ENCODE data around the gene NQO2. TPM values are rescaled to one million over a fixed set of nuclear protein-coding genes. Genes with fewer than 3 reads are reported as not detected.
"Not testable (repeated sequence)": the region's sequence is repeated elsewhere in the genome, so short reads cannot be mapped to it uniquely, and the experiment has no call there.

NQO2 gene
- total RNA-seq, 1 experiment from 2014 or later, result 82.9 TPM

DNA sequence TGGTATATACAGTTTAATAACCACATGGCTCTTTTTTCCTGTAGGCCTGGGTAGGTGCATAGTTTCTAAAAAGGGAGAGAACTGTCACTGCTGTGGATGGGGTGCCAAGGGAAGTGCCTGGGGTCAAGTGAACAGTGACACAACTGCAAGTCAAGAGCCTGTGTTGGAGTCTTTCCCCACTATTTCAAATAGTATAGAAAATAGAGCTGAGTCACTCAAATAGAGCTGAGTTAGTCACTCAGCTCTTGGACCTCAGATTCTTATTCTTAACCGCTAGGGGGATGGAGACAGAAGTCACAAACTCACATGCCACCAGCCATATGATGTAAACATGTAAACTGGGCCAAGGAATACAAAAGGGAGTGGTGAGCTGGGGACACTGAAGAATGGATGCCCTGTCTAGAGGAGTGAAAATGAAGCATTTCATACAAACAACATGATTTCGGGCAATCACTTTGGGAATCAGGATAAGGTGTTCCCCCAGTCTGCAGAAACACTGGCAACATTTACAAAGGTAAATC, 2.1 kb downstream of the NQO2 start:
- ATAC-seq, result peak; percentile 10
- Histone ChIP-seq H3K36me3 (ENCODE audit: control insufficient read depth in 1 of 2, insufficient read depth in 2 of 2, low read length in 2 of 2) (peaks cover 2 to 21% of the 10 kb centered on the region in 2 experiments), H3K9ac (ENCODE audit: low read length) (peak overlapping the region; percentile 91), H2AFZ (ENCODE audit: low read depth, low read length, poor library complexity, severe bottlenecking) (no peak overlapping the region), H3K4me1 (ENCODE audit: control insufficient read depth in 1 of 2, insufficient read depth in 2 of 2, low read length in 2 of 2) (peaks cover 18 to 26% of the 10 kb centered on the region in 2 experiments), H3K9me2 (ENCODE audit: insufficient read depth) (no peaks in the 10 kb centered on the region), H4K20me1 (ENCODE audit: insufficient read depth) (no peaks in the 10 kb centered on the region), H3K4me2 (ENCODE audit: low read length) (peak overlapping the region; percentile 79), H3K4me3 (replicated peaks in 1 of 2; ENCODE audit: low read depth in 1 of 2, low read length in 2 of 2) (no peak overlapping the region; a peak in 1 of 4 replicates), H3K27me3 (ENCODE audit: insufficient read depth, low read length) (no peaks in the 10 kb centered on the region), H3K27ac (ENCODE audit: low read depth, low read length) (peak overlapping the region; percentile 81; the same call in 1 of the 2 replicates), H3K79me2 (ENCODE audit: insufficient read depth, low read length) (peaks cover 39% of the 10 kb centered on the region), H3K9me3 (ENCODE audit: control insufficient read depth in 1 of 2, insufficient read depth in 1 of 2, low read depth in 1 of 2, low read length in 2 of 2) (no peaks in the 10 kb centered on the region)
- ChIA-PET CTCF (interaction anchor here (0.8 to 2.3 kb wide), 13 partner anchors 13 to 303 kb away, joined by 3 to 17 read pairs (median 5); partner anchors contain the start of gene WRNIP1), RAD21 (ENCODE audit: low non-redundant PET in 1 of 2, low total read pairs in 2 of 2, uncharacterized antibody in 2 of 2, unreplicated experiment in 2 of 2) (interaction anchor here (0.8 to 1.1 kb wide), 3 partner anchors 13 to 62 kb away, joined by 3 to 6 read pairs (median 5); no protein-coding TSS in a partner anchor), POLR2A (interaction anchor here (0.7 to 3.6 kb wide), 12 partner anchors 10 to 160 kb away, joined by 3 to 21 read pairs (median 6); partner anchors contain the start of gene SERPINB1)
- TF ChIP-seq TCF7L2 (IDR thresholded peaks at IDR 0.05; ENCODE audit: borderline replicate concordance, extremely low read depth, insufficient read depth, insufficient read length) (no peak), CBX3 (IDR thresholded peaks at IDR 0.05; ENCODE audit: low read depth) (peak; percentile 76), FOSL1 (IDR thresholded peaks at IDR 0.05; ENCODE audit: low read depth) (peak; percentile 40), CTCF (IDR thresholded peaks at IDR 0.05 in 2 of 3, conservative IDR thresholded peaks at IDR 0.05 in 1 of 3; ENCODE audit: borderline replicate concordance in 1 of 3, insufficient read depth in 1 of 3, low read depth in 2 of 3, low read length in 2 of 3) (peak; percentile 63 to 75 (median 66)), JUND (IDR thresholded peaks at IDR 0.05) (peak; percentile 57), EZH2 (IDR thresholded peaks at IDR 0.05) (no peak), MAX (IDR thresholded peaks at IDR 0.05) (peak; percentile 87), POLR2AphosphoS5 (IDR thresholded peaks at IDR 0.05; ENCODE audit: low read depth, low read length) (peak; percentile 43; the same call in 1 of the 2 replicates), EZH2phosphoT487 (IDR thresholded peaks at IDR 0.05; ENCODE audit: borderline replicate concordance) (no peak), SP1 (IDR thresholded peaks at IDR 0.05; ENCODE audit: low read depth) (peak; percentile 53), SIN3A (IDR thresholded peaks at IDR 0.05; ENCODE audit: low read depth) (peak; percentile 72; the same call in 1 of the 2 replicates), RAD21 (IDR thresholded peaks at IDR 0.05; ENCODE audit: low read depth) (peak; percentile 64), CEBPB (IDR thresholded peaks at IDR 0.05; ENCODE audit: low read depth) (peak; percentile 58), SRF (IDR thresholded peaks at IDR 0.05; ENCODE audit: low read depth) (no peak)
- TF ChIP-seq, protein P1, sequence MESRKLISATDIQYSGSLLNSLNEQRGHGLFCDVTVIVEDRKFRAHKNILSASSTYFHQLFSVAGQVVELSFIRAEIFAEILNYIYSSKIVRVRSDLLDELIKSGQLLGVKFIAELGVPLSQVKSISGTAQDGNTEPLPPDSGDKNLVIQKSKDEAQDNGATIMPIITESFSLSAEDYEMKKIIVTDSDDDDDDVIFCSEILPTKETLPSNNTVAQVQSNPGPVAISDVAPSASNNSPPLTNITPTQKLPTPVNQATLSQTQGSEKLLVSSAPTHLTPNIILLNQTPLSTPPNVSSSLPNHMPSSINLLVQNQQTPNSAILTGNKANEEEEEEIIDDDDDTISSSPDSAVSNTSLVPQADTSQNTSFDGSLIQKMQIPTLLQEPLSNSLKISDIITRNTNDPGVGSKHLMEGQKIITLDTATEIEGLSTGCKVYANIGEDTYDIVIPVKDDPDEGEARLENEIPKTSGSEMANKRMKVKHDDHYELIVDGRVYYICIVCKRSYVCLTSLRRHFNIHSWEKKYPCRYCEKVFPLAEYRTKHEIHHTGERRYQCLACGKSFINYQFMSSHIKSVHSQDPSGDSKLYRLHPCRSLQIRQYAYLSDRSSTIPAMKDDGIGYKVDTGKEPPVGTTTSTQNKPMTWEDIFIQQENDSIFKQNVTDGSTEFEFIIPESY (IDR thresholded peaks at IDR 0.05; ENCODE audit: extremely low read depth, insufficient replicate concordance, low read length), result no peak
- intact Hi-C loops (cut with micrococcal nuclease), result loop anchor here (2.0 kb wide), 1 partner anchor 23 kb away; no protein-coding TSS in a partner anchor
- peak; percentile 71 for DNase-seq (ENCODE audit: low read depth, low spot score)
- no TSS peak for BruUV-seq (replicated peaks)

DNA sequence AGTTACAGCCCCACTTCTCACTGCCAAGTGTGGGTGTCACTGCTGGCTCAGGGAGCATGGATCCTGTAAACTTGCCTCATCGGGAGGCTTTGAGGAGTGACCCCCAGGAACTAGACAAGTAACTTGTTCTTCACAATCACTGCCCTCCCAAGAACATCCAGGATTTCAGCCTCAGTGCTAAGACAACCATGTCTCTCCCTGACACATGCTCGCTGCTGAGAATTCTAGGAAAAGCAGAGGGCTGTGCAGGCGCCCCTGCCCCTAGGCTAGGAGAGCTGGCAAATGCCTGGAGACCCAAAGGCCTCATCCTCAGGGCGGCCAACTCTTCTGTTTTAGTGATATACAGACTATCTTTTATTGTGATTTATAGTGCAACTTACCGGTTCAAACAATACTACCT, 3.5 kb downstream of the NQO2 start:
- H3K9ac ChIP-seq (ENCODE audit: low read length); H3K9me2 ChIP-seq (ENCODE audit: insufficient read depth); CTCF ChIA-PET; H3K9me3 ChIP-seq (ENCODE audit: control insufficient read depth in 1 of 2, insufficient read depth in 1 of 2, low read depth in 1 of 2, low read length in 2 of 2); H3K27me3 ChIP-seq (ENCODE audit: insufficient read depth, low read length); H3K27ac ChIP-seq (ENCODE audit: low read depth, low read length); BruUV-seq (replicated peaks); H3K4me2 ChIP-seq (ENCODE audit: low read length); RAD21 ChIA-PET (ENCODE audit: low non-redundant PET in 1 of 2, low total read pairs in 2 of 2, uncharacterized antibody in 2 of 2, unreplicated experiment in 2 of 2); DNase-seq (ENCODE audit: low read depth, low spot score); H3K4me3 ChIP-seq (replicated peaks in 1 of 2; ENCODE audit: low read depth in 1 of 2, low read length in 2 of 2); H2AFZ ChIP-seq (ENCODE audit: low read depth, low read length, poor library complexity, severe bottlenecking); ATAC-seq; H4K20me1 ChIP-seq (ENCODE audit: insufficient read depth): not testable (repeated sequence)
- Histone ChIP-seq H3K36me3 (ENCODE audit: control insufficient read depth in 1 of 2, insufficient read depth in 2 of 2, low read length in 2 of 2) (peaks cover 10 to 33% of the 10 kb centered on the region in 2 experiments), H3K79me2 (ENCODE audit: insufficient read depth, low read length) (peaks cover 39% of the 10 kb centered on the region), H3K4me1 (ENCODE audit: control insufficient read depth in 1 of 2, insufficient read depth in 2 of 2, low read length in 2 of 2) (peaks cover 18 to 26% of the 10 kb centered on the region in 2 experiments)
- POLR2A ChIA-PET, result interaction anchor here (1.4 kb wide), 1 partner anchor 21 kb away, joined by 5 read pairs; no protein-coding TSS in a partner anchor
- intact Hi-C loops (cut with micrococcal nuclease), result loop anchor here (2.0 kb wide), 1 partner anchor 22 kb away; no protein-coding TSS in a partner anchor
